ENCODE measurements around the gene FAM227B.

- TF ChIP-seq CTCF (optimal IDR thresholded peaks at IDR 0.05 in 1 of 3, IDR thresholded peaks at IDR 0.05 in 1 of 3, conservative IDR thresholded peaks at IDR 0.05 in 1 of 3; ENCODE audit: extremely low read depth in 1 of 3, insufficient read depth in 2 of 3, low read length in 3 of 3) = no peak
- no peak for TF ChIP-seq EZH2 (IDR thresholded peaks at IDR 0.05; ENCODE audit: low read length)
These were observed 196.6 kb downstream of the FAM227B start for GRCh38 chr15:49423901-49424550.
